Activated CD4-positive, alpha-beta T cell treated with anti-CD3 and anti-CD28 coated beads, Interleukin-2, amount 50 U/mL, for 48 hours (primary cell): Measurements from ENCODE around the gene PTGER2.
A peak's percentile ranks its signal among the peaks of the same experiment; 100 is the strongest.

Source experiments
- DNase-seq, 2 experiments: peaks; one replicate each; pipeline ENCODE4 v3.0.0-alpha.2; 2020

PTGER2 gene, protein sequence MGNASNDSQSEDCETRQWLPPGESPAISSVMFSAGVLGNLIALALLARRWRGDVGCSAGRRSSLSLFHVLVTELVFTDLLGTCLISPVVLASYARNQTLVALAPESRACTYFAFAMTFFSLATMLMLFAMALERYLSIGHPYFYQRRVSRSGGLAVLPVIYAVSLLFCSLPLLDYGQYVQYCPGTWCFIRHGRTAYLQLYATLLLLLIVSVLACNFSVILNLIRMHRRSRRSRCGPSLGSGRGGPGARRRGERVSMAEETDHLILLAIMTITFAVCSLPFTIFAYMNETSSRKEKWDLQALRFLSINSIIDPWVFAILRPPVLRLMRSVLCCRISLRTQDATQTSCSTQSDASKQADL

DNA sequence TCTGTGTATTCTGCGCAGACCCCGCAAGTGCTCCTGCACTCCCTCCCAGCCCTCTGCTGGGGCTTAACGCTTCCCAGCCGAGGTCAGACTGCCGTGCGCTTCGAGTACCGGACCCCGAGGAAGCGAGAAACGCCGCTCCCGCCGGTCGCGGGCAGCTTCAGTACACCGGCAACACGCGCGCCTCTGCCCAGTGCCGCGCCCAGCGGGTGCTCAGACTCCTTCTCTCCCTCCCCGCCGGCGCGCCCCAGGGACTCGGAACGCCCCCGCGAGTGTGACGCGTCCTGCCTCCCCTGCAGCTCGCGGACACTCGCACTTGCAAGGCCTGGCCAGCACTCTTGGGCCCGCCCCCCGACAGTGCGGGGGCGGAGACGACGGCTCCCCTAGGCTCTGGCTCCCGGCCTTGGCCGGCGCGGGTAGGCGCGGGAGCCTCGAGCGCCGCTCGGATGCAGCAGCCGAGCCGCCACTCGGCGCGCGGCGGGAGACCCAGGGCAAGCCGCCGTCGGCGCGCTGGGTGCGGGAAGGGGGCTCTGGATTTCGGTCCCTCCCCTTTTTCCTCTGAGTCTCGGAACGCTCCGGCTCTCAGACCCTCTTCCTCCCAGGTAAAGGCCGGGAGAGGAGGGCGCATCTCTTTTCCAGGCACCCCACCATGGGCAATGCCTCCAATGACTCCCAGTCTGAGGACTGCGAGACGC, at the start of gene PTGER2:
Gene PTGER2, plus strand, starts transcription at position 410 of the 692 bp plus-strand sequence. Its CDS starts 237 bp downstream, at position 647.
- DNase-seq = peak; percentile 81 to 86

DNA sequence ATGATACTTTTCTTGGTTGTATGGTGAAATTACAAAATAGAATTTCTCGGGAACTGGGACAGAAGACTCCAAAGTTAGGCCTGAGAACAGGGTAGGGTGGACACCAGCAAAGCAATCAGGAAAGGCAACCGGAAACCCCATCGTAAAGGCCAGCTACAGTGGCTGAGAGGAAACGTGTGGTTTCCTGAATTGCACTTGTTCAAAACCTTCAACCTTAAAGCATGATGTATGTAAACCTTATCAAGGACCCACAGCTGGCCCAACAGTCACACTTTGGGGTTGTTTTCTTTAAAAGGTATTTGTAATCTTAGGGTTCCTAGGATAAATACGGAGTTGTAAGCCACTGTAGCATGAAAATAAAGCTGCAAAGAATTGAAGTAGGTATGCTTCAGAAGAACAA, 48.9 kb upstream of the PTGER2 start:
- no peak for DNase-seq

- DNase-seq = no peak
Measured at GRCh38 chr14:52266179-52266578, 47.9 kb upstream of the PTGER2 start.

DNA sequence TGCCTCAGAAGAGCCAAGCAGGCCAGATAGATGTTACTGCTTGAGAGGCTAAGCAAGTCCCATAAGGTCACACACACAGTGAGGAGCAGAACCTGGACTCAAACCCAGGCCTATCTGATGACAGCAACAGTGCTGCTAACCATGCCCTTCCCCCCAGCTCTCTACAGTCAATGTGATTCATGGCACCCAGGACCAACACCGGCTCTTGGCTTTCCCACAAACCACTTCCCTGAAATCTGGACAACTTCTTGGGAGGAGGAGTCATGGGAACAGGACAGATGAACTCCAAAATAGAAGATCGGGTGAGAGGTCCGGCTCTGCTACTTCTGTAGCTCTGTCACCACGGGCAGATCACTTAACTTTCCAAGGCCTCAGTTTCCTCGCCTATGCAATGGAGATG, 47.3 kb upstream of the PTGER2 start:
- no peak for DNase-seq

DNA sequence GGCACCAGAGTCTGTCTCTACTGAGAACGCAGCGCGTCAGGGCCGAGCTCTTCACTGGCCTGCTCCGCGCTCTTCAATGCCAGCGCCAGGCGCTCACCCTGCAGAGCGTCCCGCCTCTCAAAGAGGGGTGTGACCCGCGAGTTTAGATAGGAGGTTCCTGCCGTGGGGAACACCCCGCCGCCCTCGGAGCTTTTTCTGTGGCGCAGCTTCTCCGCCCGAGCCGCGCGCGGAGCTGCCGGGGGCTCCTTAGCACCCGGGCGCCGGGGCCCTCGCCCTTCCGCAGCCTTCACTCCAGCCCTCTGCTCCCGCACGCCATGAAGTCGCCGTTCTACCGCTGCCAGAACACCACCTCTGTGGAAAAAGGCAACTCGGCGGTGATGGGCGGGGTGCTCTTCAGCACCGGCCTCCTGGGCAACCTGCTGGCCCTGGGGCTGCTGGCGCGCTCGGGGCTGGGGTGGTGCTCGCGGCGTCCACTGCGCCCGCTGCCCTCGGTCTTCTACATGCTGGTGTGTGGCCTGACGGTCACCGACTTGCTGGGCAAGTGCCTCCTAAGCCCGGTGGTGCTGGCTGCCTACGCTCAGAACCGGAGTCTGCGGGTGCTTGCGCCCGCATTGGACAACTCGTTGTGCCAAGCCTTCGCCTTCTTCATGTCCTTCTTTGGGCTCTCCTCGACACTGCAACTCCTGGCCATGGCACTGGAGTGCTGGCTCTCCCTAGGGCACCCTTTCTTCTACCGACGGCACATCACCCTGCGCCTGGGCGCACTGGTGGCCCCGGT, 46.4 kb upstream of the PTGER2 start, which contains the start of gene PTGDR:
Gene PTGDR, plus strand, starts transcription at position 198 of the 778 bp plus-strand sequence. Its CDS starts 117 bp downstream, at position 315.
- peak; percentile 33 to 46 for DNase-seq

- DNase-seq = peak; percentile 26 to 38
Measured at GRCh38 chr14:52268279-52269061, 45.6 kb upstream of the PTGER2 start.

- no peak for DNase-seq
Measured at GRCh38 chr14:52269100-52269499, 45.0 kb upstream of the PTGER2 start.

DNA sequence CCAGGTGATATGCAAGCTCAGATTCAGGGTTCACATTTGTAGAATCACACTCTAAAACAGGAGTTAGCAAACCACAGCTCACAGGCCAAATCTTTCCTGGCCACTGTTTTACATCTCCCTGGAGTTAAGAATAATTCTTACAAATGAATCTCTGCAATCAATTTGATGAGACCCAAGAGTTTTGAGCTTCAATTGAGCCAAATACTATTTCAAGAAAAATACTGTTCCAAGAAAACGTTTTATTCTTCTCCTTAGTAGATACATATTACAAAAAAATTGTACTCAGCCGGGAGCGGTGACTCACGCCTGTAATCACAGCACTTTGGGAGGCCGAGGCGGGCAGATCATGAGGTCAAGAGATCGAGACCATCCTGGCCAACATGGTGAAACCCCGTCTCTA, 44.1 kb upstream of the PTGER2 start:
- DNase-seq = no peak

DNA sequence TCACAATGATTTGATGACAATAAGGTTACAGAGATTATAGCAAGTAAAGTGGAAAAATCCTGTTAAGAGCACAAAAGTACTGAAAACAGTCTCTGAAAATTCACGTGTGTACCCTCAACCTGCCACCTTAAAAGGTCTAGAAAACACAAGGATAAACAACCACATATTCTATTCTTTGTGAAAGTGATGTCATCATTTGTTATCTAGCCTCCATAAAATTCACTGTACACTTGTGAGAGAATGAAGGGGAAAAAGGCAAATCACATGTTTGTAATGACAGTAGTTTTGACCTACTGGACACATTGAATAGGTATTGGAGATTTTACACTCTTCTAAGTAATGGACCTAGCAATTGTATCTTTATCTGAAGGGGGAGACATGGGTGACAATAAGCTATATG, 42.6 kb upstream of the PTGER2 start:
- no peak for DNase-seq

DNA sequence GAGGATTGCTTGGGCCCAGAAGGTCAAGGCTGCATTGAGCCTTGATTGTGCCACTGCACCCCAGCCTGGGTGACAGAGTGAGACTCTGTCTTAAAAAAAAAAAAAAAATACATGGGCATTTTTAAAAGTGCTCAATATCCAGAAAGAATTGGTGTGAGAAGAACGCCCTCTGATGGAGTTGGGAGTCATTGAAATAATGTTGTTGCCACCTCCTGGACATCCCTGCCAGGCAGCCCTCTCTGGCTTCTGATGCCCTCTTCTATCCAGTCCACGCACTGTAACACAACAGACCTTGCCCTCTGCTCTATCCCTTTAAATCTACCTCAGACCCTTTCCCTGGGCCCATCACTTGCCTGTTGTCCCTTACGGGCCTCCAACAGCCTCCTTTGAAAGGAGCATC, 41.7 kb upstream of the PTGER2 start:
- peak in 1 of 2 experiments; percentile 20 for DNase-seq

GRCh38 chr14:52275372-52275771, 38.7 kb upstream of the PTGER2 start:
- DNase-seq = no peak

DNA sequence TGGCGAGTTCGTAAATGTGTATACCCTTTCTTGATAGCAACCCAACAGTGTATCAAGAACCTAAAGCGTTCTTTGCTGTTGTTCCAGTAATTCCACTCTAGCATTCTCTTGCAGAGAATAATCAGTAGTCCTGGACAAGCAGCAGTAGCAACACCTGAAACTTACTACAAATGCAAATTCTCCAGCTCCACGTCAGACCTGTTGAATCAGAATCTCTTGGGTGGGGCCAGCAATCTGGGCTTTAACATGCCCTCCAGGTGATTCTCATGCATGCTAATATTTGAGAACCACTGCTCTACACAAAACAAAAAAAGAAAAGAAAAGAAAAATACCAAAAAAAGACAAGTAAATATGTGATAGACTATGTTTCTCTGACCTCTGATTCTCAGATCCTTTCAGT, 36.6 kb upstream of the PTGER2 start:
- no peak for DNase-seq

- no peak for DNase-seq
Measured at GRCh38 chr14:52279408-52279807, 34.7 kb upstream of the PTGER2 start.

- DNase-seq = no peak
Measured at GRCh38 chr14:52283099-52283498, 31.0 kb upstream of the PTGER2 start.

DNA sequence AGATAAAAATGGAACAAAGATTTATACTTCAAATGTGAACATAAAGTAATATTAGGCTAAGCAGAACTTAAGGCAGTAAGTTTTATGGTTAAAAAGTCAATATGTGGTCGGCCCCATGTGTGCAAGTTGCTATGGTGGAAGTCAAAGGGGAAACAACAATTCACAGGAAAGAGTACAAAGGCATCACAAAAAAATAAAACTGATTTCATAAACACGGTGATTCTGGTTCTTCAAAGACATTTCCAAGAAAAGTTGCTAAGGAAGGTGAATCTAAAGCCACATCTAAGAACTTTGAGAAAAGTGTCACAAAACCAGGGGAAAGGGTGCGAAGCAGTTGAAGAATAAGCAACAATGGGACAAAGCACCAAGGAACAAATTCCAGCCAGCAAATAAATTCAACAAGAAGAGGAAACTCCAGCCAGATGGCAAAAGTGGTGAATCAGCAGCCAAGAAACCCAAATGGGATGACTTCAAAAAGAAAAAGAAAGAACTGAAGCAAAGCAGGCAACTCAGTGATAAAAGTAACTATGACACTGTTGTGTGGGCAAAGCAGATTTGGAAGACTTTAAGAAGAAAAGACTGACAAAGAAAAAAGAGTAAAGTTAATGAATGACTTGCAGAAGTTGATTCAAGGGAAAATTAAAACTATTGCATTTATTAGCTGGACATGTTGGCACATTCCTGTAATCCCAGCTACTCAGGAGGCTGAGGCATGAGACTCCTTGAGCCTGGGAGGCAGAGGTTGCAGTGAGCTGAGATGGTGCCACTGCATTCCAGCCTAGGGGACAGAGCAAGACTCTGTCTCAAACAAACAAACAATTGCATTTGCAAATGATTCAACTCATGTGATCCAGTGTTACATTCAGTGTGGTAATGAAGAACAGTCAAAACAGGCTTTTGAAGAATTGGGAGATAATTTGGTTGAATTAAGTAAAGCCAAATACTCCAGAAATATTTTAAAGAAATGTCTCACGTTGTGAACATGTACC, 27.2 kb upstream of the PTGER2 start:
- DNase-seq = no peak

DNA sequence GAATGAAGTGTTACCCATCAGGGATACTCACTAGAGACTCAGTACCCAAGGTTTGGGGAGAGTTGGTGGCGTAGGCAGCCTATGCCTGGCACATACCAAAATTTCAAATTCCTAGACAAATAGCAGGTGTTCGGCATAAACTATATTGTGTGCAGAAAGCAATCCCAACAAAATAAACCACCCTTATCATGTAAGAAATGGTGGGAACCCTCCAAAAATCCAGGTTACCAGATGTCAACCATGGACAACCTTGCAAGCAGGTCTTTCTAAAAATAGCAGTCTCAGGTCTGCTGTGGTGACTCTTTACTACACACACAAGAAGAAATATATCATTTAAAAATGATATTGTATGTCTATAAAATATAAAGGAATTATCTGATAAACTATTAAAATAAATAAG, 17.7 kb upstream of the PTGER2 start:
- no peak for DNase-seq

DNA sequence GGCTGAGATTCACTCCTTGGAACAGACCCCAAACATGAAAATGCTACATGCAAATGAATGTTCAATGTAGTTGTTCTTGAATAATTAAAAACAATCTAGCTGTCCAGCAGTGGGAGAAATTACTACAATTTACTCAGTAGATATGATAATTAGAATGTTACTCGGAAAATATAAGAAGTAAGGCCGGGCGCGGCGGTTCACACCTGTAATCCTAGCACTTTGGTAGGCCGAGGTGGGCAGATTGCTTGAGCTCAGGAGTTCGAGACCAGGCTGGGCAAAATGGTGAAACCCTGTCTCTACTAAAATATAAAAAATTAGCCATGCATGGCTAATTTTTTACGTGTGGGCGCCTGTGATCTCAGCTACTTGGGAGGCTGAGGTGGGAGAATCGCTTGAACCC, 15.3 kb upstream of the PTGER2 start:
- DNase-seq = no peak

GRCh38 chr14:52299692-52300278, 14.3 kb upstream of the PTGER2 start:
- DNase-seq = no peak

DNA sequence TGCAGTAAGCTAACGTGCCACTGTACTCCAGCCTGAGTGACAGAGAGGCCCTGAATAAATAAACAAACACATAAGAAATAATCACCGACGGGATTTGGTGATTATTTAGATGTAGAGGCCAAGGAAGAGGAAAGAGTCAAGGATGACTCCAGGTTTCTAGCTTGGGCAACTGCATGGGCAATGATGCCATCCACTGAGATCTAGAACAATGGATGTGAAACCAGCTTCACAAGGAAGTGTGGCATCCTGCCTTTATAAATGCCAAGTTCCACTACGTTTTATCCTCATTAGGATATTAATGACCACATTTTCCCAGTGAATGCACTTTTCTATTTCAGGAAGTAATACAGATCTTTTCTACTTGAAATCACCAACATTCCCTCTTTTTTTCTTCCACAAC, 10.9 kb upstream of the PTGER2 start:
- no peak for DNase-seq

- no peak for DNase-seq
Measured at GRCh38 chr14:52304248-52304904, 9.7 kb upstream of the PTGER2 start.
